GM13977 (cell line): ENCODE results near the gene PDE8A.
"Not testable (repeated sequence)": the region's sequence is repeated elsewhere in the genome, so short reads cannot be mapped to it uniquely, and the experiment has no call there.

ENCODE experiments used
- DNase-seq: peaks from one replicate; pipeline ENCODE4 v3.0.0; 2012; ENCODE audit warnings: low spot score
- in situ Hi-C: fragments of 300-500 bp; cut with MboI; formaldehyde crosslinking; loops from one replicate; pipeline ENCODE4 v1.12.0; 2022; ENCODE audit warnings: low sequenced_read_pairs, low pct_unique_long_range_greater_than_20kb, mixed read lengths, inconsistent platforms; ENCODE audit not compliant: unreplicated experiment
- TF ChIP-seq, protein P1 (sequence below): IDR thresholded peaks from 2 replicates; pipeline ENCODE4 v1.5.1; 2012; ENCODE audit warnings: mild to moderate bottlenecking, control low read depth; ENCODE audit not compliant: insufficient read depth; ENCODE audit errors: extremely low read depth, missing control alignments

Gene PDE8A

DNA sequence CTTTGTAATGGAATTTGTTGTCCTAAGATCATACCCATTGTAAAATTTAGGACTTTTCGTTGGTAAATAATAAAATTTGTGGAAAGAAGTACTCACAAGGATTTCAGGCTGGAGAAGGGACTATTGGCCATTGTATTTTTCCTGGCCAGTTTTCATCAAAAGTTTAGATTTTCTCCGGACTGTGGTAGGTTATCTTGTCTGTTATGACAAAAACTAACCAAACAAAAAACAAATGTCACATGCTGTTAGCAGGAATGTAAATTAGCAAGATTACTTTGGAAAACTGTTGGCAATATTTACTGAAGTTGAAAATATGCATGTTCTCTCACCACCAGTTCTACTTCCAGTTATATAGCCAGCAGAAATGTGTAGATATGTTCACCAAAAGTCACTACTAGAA lies 27.8 kb downstream of the PDE8A start:
- no peak for DNase-seq
- TF ChIP-seq, protein P1, sequence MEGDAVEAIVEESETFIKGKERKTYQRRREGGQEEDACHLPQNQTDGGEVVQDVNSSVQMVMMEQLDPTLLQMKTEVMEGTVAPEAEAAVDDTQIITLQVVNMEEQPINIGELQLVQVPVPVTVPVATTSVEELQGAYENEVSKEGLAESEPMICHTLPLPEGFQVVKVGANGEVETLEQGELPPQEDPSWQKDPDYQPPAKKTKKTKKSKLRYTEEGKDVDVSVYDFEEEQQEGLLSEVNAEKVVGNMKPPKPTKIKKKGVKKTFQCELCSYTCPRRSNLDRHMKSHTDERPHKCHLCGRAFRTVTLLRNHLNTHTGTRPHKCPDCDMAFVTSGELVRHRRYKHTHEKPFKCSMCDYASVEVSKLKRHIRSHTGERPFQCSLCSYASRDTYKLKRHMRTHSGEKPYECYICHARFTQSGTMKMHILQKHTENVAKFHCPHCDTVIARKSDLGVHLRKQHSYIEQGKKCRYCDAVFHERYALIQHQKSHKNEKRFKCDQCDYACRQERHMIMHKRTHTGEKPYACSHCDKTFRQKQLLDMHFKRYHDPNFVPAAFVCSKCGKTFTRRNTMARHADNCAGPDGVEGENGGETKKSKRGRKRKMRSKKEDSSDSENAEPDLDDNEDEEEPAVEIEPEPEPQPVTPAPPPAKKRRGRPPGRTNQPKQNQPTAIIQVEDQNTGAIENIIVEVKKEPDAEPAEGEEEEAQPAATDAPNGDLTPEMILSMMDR: no peak
- in situ Hi-C loops: no loop called here

DNA sequence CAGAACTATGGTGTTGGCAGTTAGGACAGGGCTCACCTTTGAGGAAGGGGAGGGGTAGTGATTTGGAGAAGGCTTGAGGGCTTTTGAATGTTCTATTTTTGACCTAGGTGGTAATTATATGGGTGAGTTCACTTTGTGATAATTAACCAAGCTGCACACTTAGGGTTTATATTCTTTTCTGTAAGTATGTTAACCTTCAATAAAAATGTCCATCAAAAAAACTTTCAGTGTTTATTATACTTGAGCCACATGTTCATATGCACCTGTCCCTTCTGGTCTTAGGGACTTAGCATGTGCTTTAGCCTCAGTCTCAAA lies 28.4 kb downstream of the PDE8A start:
- TF ChIP-seq, protein P1: no peak
- in situ Hi-C loops: no loop called here
- no peak for DNase-seq

DNA sequence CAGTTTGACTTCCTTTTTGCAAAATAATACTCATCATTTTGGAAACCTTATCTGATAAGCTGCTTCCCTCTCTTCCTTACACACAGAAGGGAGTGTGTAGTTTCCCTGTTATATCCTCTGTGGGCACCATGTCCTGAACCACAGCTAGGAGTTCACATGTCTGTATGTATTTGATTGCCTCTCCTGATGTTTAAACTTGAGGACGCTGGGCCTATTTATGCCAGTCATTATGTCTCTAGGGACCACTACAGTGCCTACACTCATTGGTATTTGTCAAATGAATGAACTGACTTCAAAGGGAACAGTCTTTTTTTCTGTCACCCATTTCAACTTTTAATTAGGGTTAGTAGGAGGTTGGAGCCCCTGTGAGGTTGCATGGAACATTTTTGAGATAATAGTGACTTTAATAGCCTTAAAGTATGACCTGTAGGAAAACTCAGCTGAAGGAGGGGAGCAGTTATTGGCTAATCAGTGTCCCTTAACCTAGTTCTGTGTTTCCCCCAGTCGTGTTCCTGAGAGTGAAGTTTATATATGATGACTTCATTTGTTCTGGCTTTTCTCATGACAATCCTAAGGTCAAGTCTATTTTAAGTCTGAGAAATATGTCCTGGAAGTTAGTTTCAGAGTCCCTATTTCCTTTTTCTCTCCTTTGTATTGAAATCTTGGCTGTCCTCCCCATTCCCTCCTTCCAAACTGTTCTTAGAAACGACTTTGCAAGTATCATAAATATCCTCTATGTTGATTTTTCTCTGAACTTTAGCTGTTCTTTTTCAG lies 28.9 kb downstream of the PDE8A start:
- in situ Hi-C loops: no loop called here
- TF ChIP-seq, protein P1: no peak
- no peak for DNase-seq

DNA sequence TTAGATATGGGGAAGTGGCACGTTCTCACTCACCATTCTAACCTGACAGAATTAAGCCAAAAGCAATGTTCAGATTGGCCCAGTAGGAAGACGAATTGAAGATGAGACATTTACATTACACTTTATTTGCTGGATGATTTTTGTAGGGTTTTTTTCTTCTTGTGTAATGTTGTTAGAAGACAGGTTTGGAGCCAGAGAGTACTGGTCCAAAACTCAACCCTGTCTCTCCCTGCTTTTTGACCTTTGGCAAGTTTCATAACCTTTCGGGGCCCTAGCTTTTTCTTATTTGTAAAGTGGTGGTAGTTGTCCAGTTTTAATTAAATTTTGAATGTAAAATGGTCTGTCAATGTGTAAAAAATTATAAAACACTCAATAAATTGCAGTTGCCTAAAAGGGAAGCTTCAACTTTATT lies 29.5 kb downstream of the PDE8A start:
- in situ Hi-C loops: no loop called here
- no peak for DNase-seq
- TF ChIP-seq, protein P1: no peak

DNA sequence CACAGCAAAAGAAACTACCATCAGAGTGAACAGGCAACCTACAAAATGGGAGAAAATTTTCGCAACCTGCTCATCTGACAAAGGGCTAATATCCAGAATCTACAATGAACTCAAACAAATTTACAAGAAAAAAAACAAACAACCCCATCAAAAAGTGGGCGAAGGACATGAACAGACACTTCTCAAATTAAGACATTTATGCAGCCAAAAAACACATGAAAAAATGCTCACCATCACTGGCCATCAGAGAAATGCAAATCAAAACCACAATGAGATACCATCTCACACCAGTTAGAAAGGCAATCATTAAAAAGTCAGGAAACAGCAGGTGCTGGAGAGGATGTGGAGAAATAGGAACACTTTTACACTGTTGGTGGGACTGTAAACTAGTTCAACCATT lies 30.1 kb downstream of the PDE8A start:
- DNase-seq, in situ Hi-C loops: not testable (repeated sequence)

DNA sequence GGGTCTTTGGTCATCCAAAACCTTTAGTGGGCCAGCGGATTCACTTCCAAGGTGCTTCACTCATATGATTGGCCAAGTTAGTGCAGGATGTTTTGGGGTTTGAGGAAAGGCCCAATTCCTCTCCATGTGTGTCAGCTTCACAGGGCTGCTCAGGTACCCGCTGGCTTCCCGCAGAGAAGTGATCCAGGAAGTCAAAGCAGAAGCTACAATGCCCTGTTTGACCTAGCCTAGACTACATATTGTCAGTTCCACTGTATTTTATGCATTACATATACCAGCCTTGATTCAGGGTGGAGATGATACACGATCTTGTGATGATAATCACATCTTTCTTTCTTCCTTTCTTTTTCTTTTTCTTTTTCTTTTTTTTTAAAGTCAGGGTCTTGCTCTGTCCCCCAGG lies 32.1 kb downstream of the PDE8A start:
- no peak for DNase-seq
- in situ Hi-C loops: no loop called here
- TF ChIP-seq, protein P1: no peak

DNA sequence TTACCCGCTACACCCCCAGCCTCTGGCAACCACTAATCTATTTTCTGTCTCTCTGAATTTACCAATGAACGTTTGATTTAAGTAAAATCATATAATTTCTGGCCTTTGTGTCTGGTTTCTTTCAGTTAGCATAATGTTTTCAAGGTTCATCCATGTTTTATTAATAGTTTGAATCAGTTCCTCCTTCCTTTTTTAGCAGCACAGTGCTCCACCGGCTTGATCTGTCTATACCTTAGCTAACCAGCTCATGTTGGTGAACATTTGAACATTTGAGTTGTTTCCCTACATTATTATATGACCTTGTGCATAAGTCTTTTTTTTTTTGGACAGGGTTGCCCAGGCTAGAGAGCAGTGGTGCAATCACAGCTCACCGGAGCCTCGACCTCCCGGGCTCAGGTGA lies 33.3 kb downstream of the PDE8A start:
- in situ Hi-C loops: no loop called here
- DNase-seq: no peak
- TF ChIP-seq, protein P1: no peak
